ENCODE data around the gene RANBP10. TPM values are rescaled to one million over a fixed set of nuclear protein-coding genes. Genes with fewer than 3 reads are reported as not detected.

The RANBP10 gene
- total and polyA plus RNA-seq, 9 of the 15 experiments (the other 6 are each of a cell fraction or from before 2014, with no cell fraction given), result 0.61 to 19.3 (median 5.9) TPM

DNA sequence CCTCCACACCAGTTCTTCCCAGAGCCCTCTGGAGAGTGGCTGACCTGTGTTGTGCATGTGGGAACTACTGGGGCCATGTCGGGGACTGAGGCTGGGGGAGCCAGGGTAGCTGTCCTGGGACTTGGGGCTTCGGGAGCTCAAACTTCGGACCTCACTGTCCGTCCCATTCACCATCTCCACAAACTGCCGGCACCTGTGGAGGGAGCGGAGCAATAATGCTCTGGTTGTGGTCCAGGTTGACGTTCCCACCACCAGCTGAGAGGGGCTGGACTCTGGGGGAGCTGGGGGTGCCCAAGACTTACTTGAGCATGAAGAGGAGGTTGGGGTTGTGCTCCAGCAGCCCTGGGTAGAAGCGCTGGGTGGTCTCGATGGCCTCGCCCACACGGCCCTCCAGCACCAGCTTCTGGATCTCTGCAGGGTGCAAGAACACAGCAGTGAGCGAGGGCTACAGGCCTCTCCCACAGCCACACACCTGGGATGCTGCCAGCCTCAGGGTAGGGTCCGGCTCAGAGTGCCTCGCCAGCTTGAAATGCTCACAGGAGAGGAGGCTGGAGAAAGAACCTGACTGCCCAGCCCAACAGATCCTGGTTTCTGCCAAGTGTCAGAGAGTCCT is 76.6 kb downstream of the RANBP10 start:
- POLR2A ChIA-PET, result interaction anchor here (0.5 to 1.7 kb wide), 2 partner anchors 10 to 53 kb away, joined by 3 to 8 read pairs; partner anchors contain the start of gene GFOD2
- 0 out of 2 replicates have a peak, but pooled peaks cover under 1% of the 10 kb centered on the region for H4K20me1 ChIP-seq (replicated peaks; ENCODE audit: control insufficient read depth, insufficient read depth, low read length)
- H3K36me3 ChIP-seq (ENCODE audit: control insufficient read depth, insufficient read depth, low read length), result peaks cover 69% of the 10 kb centered on the region; the same call in 2 of the 3 replicates
- DNase-seq (ENCODE audit: extremely low read depth in 1 of 4, low spot score in 3 of 4) (no peak), FAIRE-seq (no peak), ATAC-seq (no peak)
- in situ Hi-C loops (cut with MboI) (no loop called here), intact Hi-C loops (cut with micrococcal nuclease) (no loop called here)
- no peak overlapping the region; a peak in 1 of 4 replicates for H3K9ac ChIP-seq (ENCODE audit: insufficient read depth in 1 of 2, low read depth in 2 of 2, low read length in 2 of 2)
- no peak overlapping the region for H3K4me2 ChIP-seq (ENCODE audit: insufficient read depth, low read length)
- BruUV-seq (replicated peaks), result no TSS peak
- no peak overlapping the region for H3K4me3 ChIP-seq
- CTCF ChIA-PET (ENCODE audit: low intra/inter-chr PET ratio), result no interaction called here
- no peaks in the 10 kb centered on the region for H3K79me2 ChIP-seq (ENCODE audit: control insufficient read depth, insufficient read depth, low read length)
- 97% methylated on average over 11 of the region's 14 CpGs for WGBS (ENCODE audit: insufficient coverage, low coverage, missing lambda C conversion rate)
- H3K27ac ChIP-seq (ENCODE audit: extremely low read depth, low read depth, low read length), result no peak overlapping the region
- H3K9me3 ChIP-seq (replicated peaks; ENCODE audit: control insufficient read depth, insufficient read depth, low read depth, low read length), result no peaks in the 10 kb centered on the region
- no peaks in the 10 kb centered on the region for H3K9me1 ChIP-seq (ENCODE audit: control insufficient read depth, insufficient read depth, low read length)
- no peak overlapping the region for H2AFZ ChIP-seq (ENCODE audit: low read depth, low read length)
- no peaks in the 10 kb centered on the region for H3K27me3 ChIP-seq (ENCODE audit: control insufficient read depth in 2 of 2, insufficient read depth in 2 of 2, low read length in 2 of 2)
- H3K4me1 ChIP-seq (replicated peaks in 1 of 2; ENCODE audit: control insufficient read depth in 2 of 2, insufficient read depth in 2 of 2, low read length in 2 of 2), result peaks cover 0 to 11% of the 10 kb centered on the region in 2 experiments; a peak in 1 of 5 replicates
- TF ChIP-seq ZC3H4 (CRISPR knock-in tag; IDR thresholded peaks at IDR 0.05; ENCODE audit: borderline replicate concordance) (no peak), BCLAF1 (IDR thresholded peaks at IDR 0.05; ENCODE audit: borderline replicate concordance in 1 of 2, control insufficient read depth in 1 of 2, low read depth in 2 of 2, low read length in 1 of 2) (no peak), ZNF707 (CRISPR knock-in tag; conservative IDR thresholded peaks at IDR 0.05) (no peak), EZH2 (IDR thresholded peaks at IDR 0.05; ENCODE audit: borderline replicate concordance, low read depth, low read length) (no peak), BDP1 (IDR thresholded peaks at IDR 0.05; ENCODE audit: insufficient read depth, insufficient read length) (no peak), ZNF431 (CRISPR knock-in tag; IDR thresholded peaks at IDR 0.05) (no peak)
